Choroid plexus epithelial cell (primary cell): ENCODE results near the gene DCAF7.

Experiments used
- DNase-seq: peaks from one replicate; pipeline ENCODE4 v3.0.0-alpha.2; 2010; ENCODE audit warnings: low read depth
- H3K4me3 ChIP-seq: 2 replicates; pipeline ENCODE4 v1.5.1; 2011; ENCODE audit warnings: low read depth, mild to moderate bottlenecking, control low read depth, low read length, moderate library complexity
- CTCF ChIP-seq: conservative IDR thresholded peaks from 2 replicates; pipeline ENCODE4 v1.5.1; 2011; ENCODE audit warnings: low read depth, mild to moderate bottlenecking, control low read depth, inconsistent platforms, low read length, moderate library complexity

The DCAF7 gene

DNA sequence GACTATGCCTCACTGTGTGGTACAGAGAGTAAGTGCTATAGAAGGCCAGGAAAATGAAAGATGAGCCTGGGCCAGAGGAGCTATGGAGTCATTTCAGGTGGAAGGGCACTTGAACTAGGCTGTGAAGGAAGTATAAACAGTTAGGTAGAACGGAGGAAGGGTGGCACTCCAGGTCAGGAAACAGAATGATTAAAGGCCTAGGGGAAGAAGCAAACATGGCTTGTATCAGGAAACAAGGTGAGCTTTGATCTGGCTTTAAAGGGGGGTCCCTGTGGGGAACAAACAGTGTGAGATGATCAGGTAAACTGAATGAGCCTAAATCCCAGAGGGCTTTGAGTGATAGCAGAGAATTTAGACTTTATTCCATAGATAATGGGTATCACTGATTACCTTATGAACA, 88.8 kb downstream of the DCAF7 start:
- TF ChIP-seq CTCF = no peak
- DNase-seq = no peak
- no peak overlapping the region for H3K4me3 ChIP-seq

DNA sequence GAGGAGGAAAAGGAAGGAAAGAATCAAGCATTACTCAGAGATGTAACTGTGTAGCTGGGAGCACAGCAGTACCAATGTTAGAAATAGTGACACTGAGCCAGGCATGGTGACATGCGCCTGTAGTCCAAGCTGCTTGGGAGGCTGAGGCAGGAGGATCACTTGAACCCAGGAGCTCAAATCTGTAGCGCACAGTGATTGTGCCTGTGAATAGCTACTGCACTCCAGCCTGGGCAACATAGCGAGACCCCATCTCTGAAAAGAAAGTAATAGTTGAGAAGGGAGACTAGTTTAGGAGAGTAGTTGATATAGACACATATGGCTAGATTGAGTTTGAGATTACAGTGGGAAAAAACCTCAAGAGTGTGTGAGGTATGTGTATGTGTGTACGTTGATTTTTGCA, 89.8 kb downstream of the DCAF7 start:
- no peak for DNase-seq
- TF ChIP-seq CTCF = no peak
- no peak overlapping the region for H3K4me3 ChIP-seq

DNA sequence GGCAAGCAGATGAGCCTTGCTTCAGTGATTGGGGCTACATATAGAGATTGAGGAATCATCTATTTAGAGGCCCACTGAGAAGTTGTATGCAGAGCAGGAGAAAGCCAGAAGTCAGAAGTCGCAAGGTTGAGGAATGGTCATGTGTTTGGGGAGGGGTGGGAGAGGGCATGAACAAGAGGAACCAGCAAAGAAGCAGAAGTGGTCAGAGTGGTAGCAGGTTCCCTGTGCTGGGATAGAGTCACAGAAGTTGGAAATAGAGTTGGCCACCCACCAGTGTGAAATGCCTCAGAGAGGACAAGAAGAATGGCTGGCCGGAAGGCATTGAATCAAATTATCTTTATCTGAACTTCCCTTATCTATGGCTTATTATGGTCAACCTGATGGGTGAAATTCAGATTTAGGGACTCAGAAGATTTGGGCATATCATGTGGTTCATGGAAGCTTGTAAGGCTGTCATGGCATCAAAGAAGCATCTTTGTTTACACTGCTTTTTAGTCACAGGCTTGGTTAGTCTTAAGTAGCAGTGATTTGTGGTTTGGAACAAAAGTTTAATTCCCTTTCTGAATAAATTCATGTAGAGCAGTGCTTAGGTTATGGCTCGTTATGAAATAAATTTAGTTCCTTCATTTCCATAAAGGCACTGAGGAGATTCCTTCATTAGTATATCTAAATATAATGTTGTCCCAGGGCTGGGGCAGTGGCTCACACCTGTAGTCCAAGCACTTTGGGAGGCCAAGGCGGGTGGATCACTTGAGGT, 91.6 kb downstream of the DCAF7 start:
- DNase-seq = no peak
- H3K4me3 ChIP-seq = no peak overlapping the region
- TF ChIP-seq CTCF = no peak
